K562 (cell line): ENCODE data around the gene PYGB. TPM values are rescaled to one million over a fixed set of nuclear protein-coding genes. Genes with fewer than 3 reads are reported as not detected.

Experiments
- BHLHE40 ChIP-seq: IDR thresholded peaks from 2 replicates; pipeline ENCODE4 v1.6.1; 2011; ENCODE audit warnings: low read length, improper control_type of control experiment
- CCAR2 ChIP-seq: fragments of 200-400 bp; formaldehyde crosslinking; IDR thresholded peaks from 2 replicates; pipeline ENCODE4 v1.6.1; 2017; ENCODE audit warnings: mild to moderate bottlenecking, low read depth, low read length
- EZH2 ChIP-seq: IDR thresholded peaks from 2 replicates; pipeline ENCODE4 v1.6.1; 2012; ENCODE audit warnings: low read depth, mild to moderate bottlenecking, inconsistent platforms, low read length, borderline replicate concordance
- HDAC8 ChIP-seq: fragments of 450-650 bp; IDR thresholded peaks from 2 replicates; pipeline ENCODE4 v1.6.1; 2016; ENCODE audit warnings: mild to moderate bottlenecking, missing genetic modification characterization, moderate library complexity, missing compliant biosample characterization
- KLF1 ChIP-seq: fragments of 450-650 bp; IDR thresholded peaks from 2 replicates; pipeline ENCODE4 v1.6.1; 2016; ENCODE audit warnings: missing genetic modification characterization, missing compliant biosample characterization
- RB1 ChIP-seq: fragments of 450-650 bp; IDR thresholded peaks from 2 replicates; pipeline ENCODE4 v1.6.1; 2017; ENCODE audit warnings: low read depth, mild to moderate bottlenecking
- RBM15 ChIP-seq: fragments of 200-400 bp; formaldehyde crosslinking; IDR thresholded peaks from 2 replicates; pipeline ENCODE4 v1.6.1; 2018; ENCODE audit warnings: mild to moderate bottlenecking, low read length, moderate library complexity; ENCODE audit not compliant: insufficient read depth
- TARDBP ChIP-seq: fragments of 450-650 bp; IDR thresholded peaks from 2 replicates; pipeline ENCODE4 v1.6.1; 2016
- ZNF23 ChIP-seq: fragments of 250-450 bp; sonication (Bioruptor Pico); IDR thresholded peaks from 2 replicates; pipeline ENCODE4 v1.4.0; 2020; ENCODE audit warnings: mild to moderate bottlenecking
- ZNF584 ChIP-seq: fragments of 200-800 bp; sonication (Bioruptor generic); IDR thresholded peaks from 2 replicates; pipeline ENCODE4 v1.6.1; 2016; ENCODE audit warnings: low read depth, mild to moderate bottlenecking, missing genetic modification characterization, missing compliant biosample characterization
- ZNF586 ChIP-seq: fragments of 450-650 bp; formaldehyde crosslinking; conservative IDR thresholded peaks from 2 replicates; pipeline ENCODE4 v1.4.0; 2020; ENCODE audit warnings: mild to moderate bottlenecking, moderate library complexity
- polyA plus RNA-seq, 8 experiments: library from polyadenylated mRNA; depleted of rRNA in 4 of 8; stranded (reverse) in 5 of 8; unstranded in 3 of 8; fragments of >200 nt; fragmentation: Nextera tagmentation in 2 of 8; fragmentation: Illumina TruSeq in 1 of 8; extraction: Ambion mirVana in 2 of 8; extraction: Trizol in 1 of 8; gene quantifications; 2 replicates each; pipeline versions ENCODE4 v1.2.1 to v1.2.3, GENCODE V29; 2011 to 2014; ENCODE audit warnings: inconsistent platforms in 1 of 8, missing spikeins in 1 of 8
- total RNA-seq, 7 experiments: library from RNA; depleted of rRNA in 6 of 7; stranded (reverse); fragments of >200 nt in 6 of 7; fragmentation: Illumina TruSeq in 2 of 7; extraction: Trizol in 2 of 7; gene quantifications; 2 replicates each; pipeline versions ENCODE4 v1.2.1 to v1.2.3, GENCODE V29; 2011 to 2021; ENCODE audit warnings: low replicate concordance in 1 of 7
- TF ChIP-seq, protein P1 (sequence below): fragments of 200-800 bp; sonication (Bioruptor generic); IDR thresholded peaks from 2 replicates; pipeline ENCODE4 v1.6.1; 2017; ENCODE audit warnings: missing genetic modification characterization, missing compliant biosample characterization
- TF ChIP-seq, protein P2 (sequence below): fragments of 450-650 bp; formaldehyde crosslinking; IDR thresholded peaks from 2 replicates; pipeline ENCODE4 v1.4.0; 2022; ENCODE audit warnings: mild to moderate bottlenecking, moderate library complexity
- TF ChIP-seq, protein P3 (sequence below): fragments of 250-450 bp; sonication (Bioruptor Pico); IDR thresholded peaks from 2 replicates; pipeline ENCODE4 v1.4.0; 2020
- TF ChIP-seq, protein P4 (sequence below), 3 experiments: IDR thresholded peaks in 2 of 3; conservative IDR thresholded peaks in 1 of 3; 2 replicates each; pipeline ENCODE4 v1.5.1; 2011 to 2012; ENCODE audit warnings: low read length in 3 of 3, mild to moderate bottlenecking in 3 of 3, control low read depth in 2 of 3, improper control_type of control experiment in 1 of 3, inconsistent platforms in 1 of 3, low read depth in 1 of 3, mixed read lengths in 1 of 3, moderate library complexity in 1 of 3; ENCODE audit not compliant: insufficient read depth in 2 of 3

The PYGB gene
- total and polyA plus RNA-seq, 9 of the 15 experiments (the other 6 are each of a cell fraction or from before 2014, with no cell fraction given) = 0.34 to 18.0 (median 9.8) TPM

DNA sequence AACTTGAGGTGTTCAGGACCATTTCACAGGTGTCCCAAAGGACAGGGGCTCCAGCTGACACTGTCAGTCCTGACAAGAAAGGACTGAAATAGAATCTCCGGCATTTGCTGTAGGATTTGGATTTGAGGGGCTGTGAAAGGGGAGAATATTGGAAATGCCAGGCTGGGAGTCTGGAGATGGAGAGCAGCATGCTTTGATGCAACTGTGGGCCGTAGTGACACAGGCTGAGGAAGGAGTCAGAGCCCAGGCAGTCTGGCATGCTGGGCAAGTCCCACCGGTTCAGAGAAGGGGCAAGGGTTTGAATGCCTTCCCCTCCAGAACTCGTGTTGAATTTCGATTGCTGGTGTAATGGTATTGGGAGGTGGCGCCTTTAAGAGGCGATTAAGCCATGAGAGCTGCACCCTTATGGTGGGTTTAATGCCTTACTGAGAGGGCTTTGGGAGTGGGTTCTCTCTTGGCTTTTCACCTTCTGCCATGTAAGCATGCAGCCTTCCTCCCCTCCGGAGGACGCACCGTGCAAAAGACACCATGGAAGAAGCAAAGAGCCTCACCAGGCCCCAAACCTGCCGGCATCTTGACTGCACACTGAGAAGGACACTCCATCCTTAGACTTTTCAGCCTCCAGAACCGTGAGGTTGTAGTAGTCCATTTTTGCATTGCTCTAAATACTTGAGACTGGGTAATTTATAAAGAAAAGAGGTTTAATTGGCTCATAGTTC is 9.4 kb upstream of the PYGB start (continued):
- no peak for TF ChIP-seq KLF1
- TF ChIP-seq, protein P1, sequence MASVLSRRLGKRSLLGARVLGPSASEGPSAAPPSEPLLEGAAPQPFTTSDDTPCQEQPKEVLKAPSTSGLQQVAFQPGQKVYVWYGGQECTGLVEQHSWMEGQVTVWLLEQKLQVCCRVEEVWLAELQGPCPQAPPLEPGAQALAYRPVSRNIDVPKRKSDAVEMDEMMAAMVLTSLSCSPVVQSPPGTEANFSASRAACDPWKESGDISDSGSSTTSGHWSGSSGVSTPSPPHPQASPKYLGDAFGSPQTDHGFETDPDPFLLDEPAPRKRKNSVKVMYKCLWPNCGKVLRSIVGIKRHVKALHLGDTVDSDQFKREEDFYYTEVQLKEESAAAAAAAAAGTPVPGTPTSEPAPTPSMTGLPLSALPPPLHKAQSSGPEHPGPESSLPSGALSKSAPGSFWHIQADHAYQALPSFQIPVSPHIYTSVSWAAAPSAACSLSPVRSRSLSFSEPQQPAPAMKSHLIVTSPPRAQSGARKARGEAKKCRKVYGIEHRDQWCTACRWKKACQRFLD = peak; percentile 53; the same call in 1 of the 2 replicates
- TF ChIP-seq, protein P2, sequence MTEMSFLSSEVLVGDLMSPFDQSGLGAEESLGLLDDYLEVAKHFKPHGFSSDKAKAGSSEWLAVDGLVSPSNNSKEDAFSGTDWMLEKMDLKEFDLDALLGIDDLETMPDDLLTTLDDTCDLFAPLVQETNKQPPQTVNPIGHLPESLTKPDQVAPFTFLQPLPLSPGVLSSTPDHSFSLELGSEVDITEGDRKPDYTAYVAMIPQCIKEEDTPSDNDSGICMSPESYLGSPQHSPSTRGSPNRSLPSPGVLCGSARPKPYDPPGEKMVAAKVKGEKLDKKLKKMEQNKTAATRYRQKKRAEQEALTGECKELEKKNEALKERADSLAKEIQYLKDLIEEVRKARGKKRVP (CRISPR knock-in tag) = no peak
- no peak for TF ChIP-seq ZNF586 (CRISPR knock-in tag)
- TF ChIP-seq ZNF584 (CRISPR knock-in tag) = peak; percentile 77; the same call in 1 of the 2 replicates
- TF ChIP-seq, protein P3, sequence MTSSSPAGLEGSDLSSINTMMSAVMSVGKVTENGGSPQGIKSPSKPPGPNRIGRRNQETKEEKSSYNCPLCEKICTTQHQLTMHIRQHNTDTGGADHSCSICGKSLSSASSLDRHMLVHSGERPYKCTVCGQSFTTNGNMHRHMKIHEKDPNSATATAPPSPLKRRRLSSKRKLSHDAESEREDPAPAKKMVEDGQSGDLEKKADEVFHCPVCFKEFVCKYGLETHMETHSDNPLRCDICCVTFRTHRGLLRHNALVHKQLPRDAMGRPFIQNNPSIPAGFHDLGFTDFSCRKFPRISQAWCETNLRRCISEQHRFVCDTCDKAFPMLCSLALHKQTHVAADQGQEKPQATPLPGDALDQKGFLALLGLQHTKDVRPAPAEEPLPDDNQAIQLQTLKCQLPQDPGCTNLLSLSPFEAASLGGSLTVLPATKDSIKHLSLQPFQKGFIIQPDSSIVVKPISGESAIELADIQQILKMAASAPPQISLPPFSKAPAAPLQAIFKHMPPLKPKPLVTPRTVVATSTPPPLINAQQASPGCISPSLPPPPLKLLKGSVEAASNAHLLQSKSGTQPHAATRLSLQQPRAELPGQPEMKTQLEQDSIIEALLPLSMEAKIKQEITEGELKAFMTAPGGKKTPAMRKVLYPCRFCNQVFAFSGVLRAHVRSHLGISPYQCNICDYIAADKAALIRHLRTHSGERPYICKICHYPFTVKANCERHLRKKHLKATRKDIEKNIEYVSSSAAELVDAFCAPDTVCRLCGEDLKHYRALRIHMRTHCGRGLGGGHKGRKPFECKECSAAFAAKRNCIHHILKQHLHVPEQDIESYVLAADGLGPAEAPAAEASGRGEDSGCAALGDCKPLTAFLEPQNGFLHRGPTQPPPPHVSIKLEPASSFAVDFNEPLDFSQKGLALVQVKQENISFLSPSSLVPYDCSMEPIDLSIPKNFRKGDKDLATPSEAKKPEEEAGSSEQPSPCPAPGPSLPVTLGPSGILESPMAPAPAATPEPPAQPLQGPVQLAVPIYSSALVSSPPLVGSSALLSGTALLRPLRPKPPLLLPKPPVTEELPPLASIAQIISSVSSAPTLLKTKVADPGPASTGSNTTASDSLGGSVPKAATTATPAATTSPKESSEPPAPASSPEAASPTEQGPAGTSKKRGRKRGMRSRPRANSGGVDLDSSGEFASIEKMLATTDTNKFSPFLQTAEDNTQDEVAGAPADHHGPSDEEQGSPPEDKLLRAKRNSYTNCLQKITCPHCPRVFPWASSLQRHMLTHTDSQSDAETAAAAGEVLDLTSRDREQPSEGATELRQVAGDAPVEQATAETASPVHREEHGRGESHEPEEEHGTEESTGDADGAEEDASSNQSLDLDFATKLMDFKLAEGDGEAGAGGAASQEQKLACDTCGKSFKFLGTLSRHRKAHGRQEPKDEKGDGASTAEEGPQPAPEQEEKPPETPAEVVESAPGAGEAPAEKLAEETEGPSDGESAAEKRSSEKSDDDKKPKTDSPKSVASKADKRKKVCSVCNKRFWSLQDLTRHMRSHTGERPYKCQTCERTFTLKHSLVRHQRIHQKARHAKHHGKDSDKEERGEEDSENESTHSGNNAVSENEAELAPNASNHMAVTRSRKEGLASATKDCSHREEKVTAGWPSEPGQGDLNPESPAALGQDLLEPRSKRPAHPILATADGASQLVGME (CRISPR knock-in tag) = 0 out of 2 replicates have a peak, but pooled peaks have one; percentile 5
- no peak for TF ChIP-seq RB1
- TF ChIP-seq HDAC8 (tag) = 0 out of 2 replicates have a peak, but pooled peaks have one; percentile 36
- no peak for TF ChIP-seq RBM15
- TF ChIP-seq ZNF23 = no peak
- TF ChIP-seq TARDBP = no peak
- TF ChIP-seq BHLHE40 = no peak
- no peak for TF ChIP-seq EZH2
- no peak for TF ChIP-seq CCAR2
- TF ChIP-seq, protein P4, sequence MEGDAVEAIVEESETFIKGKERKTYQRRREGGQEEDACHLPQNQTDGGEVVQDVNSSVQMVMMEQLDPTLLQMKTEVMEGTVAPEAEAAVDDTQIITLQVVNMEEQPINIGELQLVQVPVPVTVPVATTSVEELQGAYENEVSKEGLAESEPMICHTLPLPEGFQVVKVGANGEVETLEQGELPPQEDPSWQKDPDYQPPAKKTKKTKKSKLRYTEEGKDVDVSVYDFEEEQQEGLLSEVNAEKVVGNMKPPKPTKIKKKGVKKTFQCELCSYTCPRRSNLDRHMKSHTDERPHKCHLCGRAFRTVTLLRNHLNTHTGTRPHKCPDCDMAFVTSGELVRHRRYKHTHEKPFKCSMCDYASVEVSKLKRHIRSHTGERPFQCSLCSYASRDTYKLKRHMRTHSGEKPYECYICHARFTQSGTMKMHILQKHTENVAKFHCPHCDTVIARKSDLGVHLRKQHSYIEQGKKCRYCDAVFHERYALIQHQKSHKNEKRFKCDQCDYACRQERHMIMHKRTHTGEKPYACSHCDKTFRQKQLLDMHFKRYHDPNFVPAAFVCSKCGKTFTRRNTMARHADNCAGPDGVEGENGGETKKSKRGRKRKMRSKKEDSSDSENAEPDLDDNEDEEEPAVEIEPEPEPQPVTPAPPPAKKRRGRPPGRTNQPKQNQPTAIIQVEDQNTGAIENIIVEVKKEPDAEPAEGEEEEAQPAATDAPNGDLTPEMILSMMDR (IDR thresholded peaks at IDR 0.05 in 2 of 3, conservative IDR thresholded peaks at IDR 0.05 in 1 of 3; ENCODE audit: insufficient read depth in 2 of 3, low read depth in 1 of 3, low read length in 3 of 3) = no peak
